NT2/D1 (cell line): Measurements from ENCODE around the gene MCTP1.

ENCODE experiments used
- DNase-seq: peaks from one replicate; pipeline ENCODE4 v3.0.0-alpha.2; 2011; ENCODE audit warnings: low read depth, low spot score
- H3K27me3 ChIP-seq: 2 replicates; pipeline ENCODE4 v1.6.0; 2011; ENCODE audit warnings: mild to moderate bottlenecking; ENCODE audit not compliant: insufficient read length, insufficient read depth
- H3K36me3 ChIP-seq: 2 replicates; pipeline ENCODE4 v1.6.1; 2011; ENCODE audit warnings: mild to moderate bottlenecking, low read length, mixed read lengths; ENCODE audit not compliant: insufficient read depth, insufficient read length
- H3K4me1 ChIP-seq: 2 replicates; pipeline ENCODE4 v1.5.1; 2011; ENCODE audit not compliant: insufficient read depth, insufficient read length
- H3K4me3 ChIP-seq: 2 replicates; pipeline ENCODE4 v1.5.1; 2011; ENCODE audit warnings: low read depth; ENCODE audit not compliant: insufficient read length
- H3K9ac ChIP-seq: 2 replicates; pipeline ENCODE4 v1.6.0; 2011; ENCODE audit warnings: low read depth; ENCODE audit not compliant: insufficient read length
- H3K9me3 ChIP-seq: 2 replicates; pipeline ENCODE4 v1.5.1; 2011; ENCODE audit warnings: mild to moderate bottlenecking, low read length; ENCODE audit not compliant: insufficient read depth
- SUZ12 ChIP-seq: IDR thresholded peaks from 2 replicates; pipeline ENCODE4 v1.6.1; 2011; ENCODE audit not compliant: insufficient read length, insufficient read depth; ENCODE audit errors: extremely low read depth
- YY1 ChIP-seq: IDR thresholded peaks from 2 replicates; pipeline ENCODE4 v1.6.1; 2011; ENCODE audit not compliant: insufficient read length, insufficient read depth
- ZNF274 ChIP-seq: IDR thresholded peaks from 2 replicates; pipeline ENCODE4 v1.6.1; 2011; ENCODE audit warnings: mild to moderate bottlenecking, low read depth, low read length

The MCTP1 gene

DNA sequence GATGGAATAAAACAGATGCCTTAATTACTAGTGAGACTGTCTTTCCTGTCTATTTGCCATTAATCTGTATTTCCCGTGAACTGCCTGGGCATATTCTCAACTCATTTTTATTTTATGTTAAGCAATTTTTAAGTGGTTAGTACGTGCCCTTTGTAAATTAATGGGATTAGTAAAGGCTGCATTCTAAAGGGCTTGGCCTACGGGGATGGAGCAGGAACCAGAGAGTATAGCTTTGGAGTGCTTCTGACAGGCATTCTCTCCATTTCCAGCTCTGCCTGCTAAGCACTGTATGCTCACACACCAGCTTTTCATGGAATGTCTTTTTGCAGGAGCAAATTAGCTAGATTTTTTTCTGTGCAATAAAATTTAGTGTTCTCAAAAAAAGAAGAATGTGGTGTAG, 241.2 kb downstream of the MCTP1 start:
- Histone ChIP-seq H3K4me1 (no peaks in the 10 kb centered on the region), H3K9me3 (no peaks in the 10 kb centered on the region), H3K36me3 (no peaks in the 10 kb centered on the region), H3K27me3 (no peaks in the 10 kb centered on the region), H3K9ac (no peak overlapping the region), H3K4me3 (no peak overlapping the region)
- no peak for DNase-seq
- TF ChIP-seq YY1: no peak
- TF ChIP-seq SUZ12: no peak
- no peak for TF ChIP-seq ZNF274

DNA sequence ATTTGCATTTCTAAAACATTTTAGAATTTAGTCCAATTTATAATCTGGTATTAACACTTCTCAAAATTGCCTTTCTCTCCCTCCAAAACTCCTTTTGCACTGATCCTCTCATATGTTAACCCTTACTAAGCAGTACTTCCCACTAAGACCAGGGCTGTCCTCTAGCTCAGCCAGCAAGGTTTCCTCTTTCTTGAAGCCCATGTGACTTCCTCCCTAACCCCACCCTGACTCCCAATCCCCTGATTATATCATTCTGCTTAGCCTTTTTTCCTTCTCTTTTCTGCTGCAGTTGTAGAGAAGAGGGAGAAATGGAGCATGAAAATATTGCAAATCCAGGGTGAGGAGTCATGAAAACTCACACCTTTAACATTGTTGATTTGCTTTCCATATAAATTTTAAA, 241.7 kb downstream of the MCTP1 start:
- H3K36me3 ChIP-seq: no peaks in the 10 kb centered on the region
- H3K27me3 ChIP-seq: no peaks in the 10 kb centered on the region
- no peak for TF ChIP-seq YY1
- TF ChIP-seq SUZ12: no peak
- no peak for TF ChIP-seq ZNF274
- H3K4me1 ChIP-seq: no peaks in the 10 kb centered on the region
- H3K9ac ChIP-seq: no peak overlapping the region
- no peak overlapping the region for H3K4me3 ChIP-seq
- DNase-seq: no peak
- no peaks in the 10 kb centered on the region for H3K9me3 ChIP-seq

- H3K4me1 ChIP-seq: no peaks in the 10 kb centered on the region
- H3K9ac ChIP-seq: no peak overlapping the region
- no peak for DNase-seq
- no peaks in the 10 kb centered on the region for H3K36me3 ChIP-seq
- H3K27me3 ChIP-seq: no peaks in the 10 kb centered on the region
- H3K9me3 ChIP-seq: no peaks in the 10 kb centered on the region
- no peak for TF ChIP-seq ZNF274
- TF ChIP-seq YY1: no peak
- TF ChIP-seq SUZ12: no peak
- no peak overlapping the region for H3K4me3 ChIP-seq
Observed at GRCh38 chr5:95042037-95042436, 242.9 kb downstream of the MCTP1 start.

DNA sequence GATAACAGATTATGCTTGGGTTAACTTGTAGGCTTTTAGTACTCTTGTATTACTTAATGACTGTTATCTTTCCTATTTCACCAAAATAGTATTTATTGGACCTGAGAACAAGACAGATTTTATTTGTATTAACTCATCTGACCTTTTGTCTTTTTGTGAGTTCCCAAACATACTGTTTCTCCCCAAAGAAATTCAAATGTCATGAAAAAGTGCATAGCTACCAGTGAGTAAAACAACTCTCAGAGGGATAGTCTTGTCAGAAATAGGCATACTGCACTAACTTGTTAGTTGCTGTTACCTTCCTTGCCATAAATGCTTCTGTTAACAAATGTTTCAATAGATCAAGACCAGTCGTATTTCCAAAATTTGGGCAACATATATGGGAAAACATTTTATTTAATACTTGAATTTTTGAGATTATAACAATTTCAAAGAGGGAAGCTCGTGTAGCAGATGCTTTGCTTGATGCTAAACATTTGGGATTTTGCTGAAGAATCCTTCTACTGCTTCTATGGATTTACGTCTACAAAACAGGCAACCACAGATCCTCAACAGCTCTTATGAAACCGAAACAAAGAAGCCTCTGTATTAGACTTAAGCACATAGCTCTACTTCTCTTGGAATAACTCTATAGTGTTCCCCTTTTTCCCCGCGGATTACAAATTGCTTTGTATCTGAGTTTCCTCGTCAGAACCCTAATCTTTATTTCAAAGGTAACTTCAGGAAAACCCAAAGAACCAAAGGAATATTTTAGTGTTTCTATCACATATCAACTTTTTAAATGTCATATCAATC, 248.8 kb downstream of the MCTP1 start:
- Histone ChIP-seq H3K27me3 (no peaks in the 10 kb centered on the region), H3K4me1 (no peaks in the 10 kb centered on the region), H3K9me3 (no peaks in the 10 kb centered on the region), H3K36me3 (no peaks in the 10 kb centered on the region), H3K9ac (no peak overlapping the region), H3K4me3 (no peak overlapping the region)
- DNase-seq: no peak
- TF ChIP-seq ZNF274 (no peak), YY1 (no peak), SUZ12 (no peak)

GRCh38 chr5:95032801-95033200, 252.1 kb downstream of the MCTP1 start:
- no peaks in the 10 kb centered on the region for H3K4me1 ChIP-seq
- no peaks in the 10 kb centered on the region for H3K9me3 ChIP-seq
- H3K9ac ChIP-seq: no peak overlapping the region
- no peaks in the 10 kb centered on the region for H3K36me3 ChIP-seq
- TF ChIP-seq SUZ12: no peak
- TF ChIP-seq ZNF274: no peak
- TF ChIP-seq YY1: no peak
- no peaks in the 10 kb centered on the region for H3K27me3 ChIP-seq
- DNase-seq: no peak
- no peak overlapping the region for H3K4me3 ChIP-seq

GRCh38 chr5:95029569-95030366, 255.1 kb downstream of the MCTP1 start:
- no peaks in the 10 kb centered on the region for H3K4me1 ChIP-seq
- H3K27me3 ChIP-seq: no peaks in the 10 kb centered on the region
- no peaks in the 10 kb centered on the region for H3K9me3 ChIP-seq
- no peaks in the 10 kb centered on the region for H3K36me3 ChIP-seq
- TF ChIP-seq ZNF274: no peak
- TF ChIP-seq YY1: no peak
- TF ChIP-seq SUZ12: no peak
- H3K4me3 ChIP-seq: no peak overlapping the region
- no peak overlapping the region for H3K9ac ChIP-seq
- no peak for DNase-seq

- H3K9me3 ChIP-seq: no peaks in the 10 kb centered on the region
- H3K4me1 ChIP-seq: no peaks in the 10 kb centered on the region
- H3K27me3 ChIP-seq: no peaks in the 10 kb centered on the region
- no peaks in the 10 kb centered on the region for H3K36me3 ChIP-seq
- DNase-seq: no peak
- no peak overlapping the region for H3K4me3 ChIP-seq
- no peak overlapping the region for H3K9ac ChIP-seq
- no peak for TF ChIP-seq YY1
- no peak for TF ChIP-seq SUZ12
- TF ChIP-seq ZNF274: no peak
Observed at GRCh38 chr5:95027775-95028174, 257.1 kb downstream of the MCTP1 start.

DNA sequence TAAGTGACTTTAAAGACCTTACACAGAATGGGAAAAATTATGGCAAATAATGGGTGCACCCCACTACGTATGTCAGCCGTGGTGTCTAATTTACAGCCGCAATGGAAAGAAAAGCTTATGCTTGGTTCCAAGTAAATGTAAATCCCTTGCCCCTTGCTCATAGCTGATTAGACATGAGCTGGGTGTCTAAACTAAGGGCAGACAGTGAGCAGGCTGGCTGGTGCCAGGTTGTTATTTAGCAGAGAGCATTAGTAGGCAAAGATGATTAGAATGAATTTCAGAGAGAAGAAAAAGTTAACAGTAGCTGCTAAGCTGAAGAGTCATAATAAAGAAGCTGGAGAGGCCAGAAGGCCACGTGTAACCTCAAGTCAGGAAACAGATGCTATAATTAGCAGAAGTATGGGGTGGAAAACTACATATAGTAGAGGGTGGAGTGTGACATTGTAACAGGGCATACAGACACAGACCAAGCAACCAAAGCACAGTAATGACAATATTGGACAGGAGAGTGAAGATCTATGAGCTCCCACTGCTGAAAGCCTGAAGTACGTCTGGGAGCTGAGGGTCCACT, 257.7 kb downstream of the MCTP1 start:
- no peak for DNase-seq
- H3K4me3 ChIP-seq: no peak overlapping the region

More for the DNA sequence above, 257.7 kb downstream of the MCTP1 start:
- no peaks in the 10 kb centered on the region for H3K4me1 ChIP-seq
- TF ChIP-seq ZNF274: no peak
- TF ChIP-seq YY1: no peak
- no peak for TF ChIP-seq SUZ12
- no peaks in the 10 kb centered on the region for H3K36me3 ChIP-seq
- no peaks in the 10 kb centered on the region for H3K27me3 ChIP-seq
- no peak overlapping the region for H3K9ac ChIP-seq
- H3K9me3 ChIP-seq: no peaks in the 10 kb centered on the region
